Mononuclear cell (primary cell): ENCODE data around the gene FGD2. TPM values are rescaled to one million over a fixed set of nuclear protein-coding genes. Genes with fewer than 3 reads are reported as not detected.

Source experiments
- H3K27me3 ChIP-seq: 2 replicates; pipeline ENCODE4 v1.6.0; 2011; ENCODE audit warnings: low read length, control low read depth; ENCODE audit not compliant: insufficient read depth
- H3K4me1 ChIP-seq: 2 replicates; pipeline ENCODE4 v1.5.1; 2011; ENCODE audit warnings: mild to moderate bottlenecking, low read length, control low read depth; ENCODE audit not compliant: insufficient read depth
- H3K4me3 ChIP-seq: 2 replicates; pipeline ENCODE4 v1.5.1; 2011; ENCODE audit warnings: mild to moderate bottlenecking, low read length, moderate library complexity
- H3K9me3 ChIP-seq: 2 replicates; pipeline ENCODE4 v1.5.1; 2011; ENCODE audit warnings: low read depth, mild to moderate bottlenecking, control low read depth, low read length
- total RNA-seq: library from RNA; depleted of rRNA; stranded (reverse); fragments of >200 nt; gene quantifications from one replicate; pipeline ENCODE4 v1.2.3, GENCODE V29; 2012

The FGD2 gene
- total RNA-seq, 1 donor = 41.7 TPM

- Histone ChIP-seq H3K9me3 (no peaks in the 10 kb centered on the region), H3K4me3 (no peak overlapping the region), H3K27me3 (no peaks in the 10 kb centered on the region), H3K4me1 (peaks cover 22% of the 10 kb centered on the region)
These were observed 54.7 kb downstream of the FGD2 start for GRCh38 chr6:37060195-37060559.

- Histone ChIP-seq H3K4me1 (peaks cover 19% of the 10 kb centered on the region), H3K27me3 (no peaks in the 10 kb centered on the region), H3K4me3 (no peak overlapping the region), H3K9me3 (no peaks in the 10 kb centered on the region)
These were observed 55.8 kb downstream of the FGD2 start for GRCh38 chr6:37061157-37061804.

GRCh38 chr6:37062424-37062823 lies 57.0 kb downstream of the FGD2 start:
- H3K9me3 ChIP-seq = no peaks in the 10 kb centered on the region
- no peaks in the 10 kb centered on the region for H3K27me3 ChIP-seq
- peaks cover 19% of the 10 kb centered on the region for H3K4me1 ChIP-seq
- no peak overlapping the region for H3K4me3 ChIP-seq

- Histone ChIP-seq H3K27me3 (no peaks in the 10 kb centered on the region), H3K4me3 (no peak overlapping the region), H3K9me3 (no peaks in the 10 kb centered on the region), H3K4me1 (peaks cover 23% of the 10 kb centered on the region)
These were observed 63.2 kb downstream of the FGD2 start for GRCh38 chr6:37068356-37069270.

- Histone ChIP-seq H3K4me1 (peaks cover 23% of the 10 kb centered on the region), H3K4me3 (no peak overlapping the region), H3K27me3 (no peaks in the 10 kb centered on the region), H3K9me3 (no peaks in the 10 kb centered on the region)
These were observed 64.2 kb downstream of the FGD2 start for GRCh38 chr6:37069639-37070038.

GRCh38 chr6:37072526-37072925 lies 67.1 kb downstream of the FGD2 start:
- H3K4me1 ChIP-seq = peaks cover 23% of the 10 kb centered on the region
- H3K27me3 ChIP-seq = no peaks in the 10 kb centered on the region
- no peak overlapping the region for H3K4me3 ChIP-seq
- no peaks in the 10 kb centered on the region for H3K9me3 ChIP-seq

- Histone ChIP-seq H3K27me3 (no peaks in the 10 kb centered on the region), H3K4me3 (no peak overlapping the region), H3K4me1 (peaks cover 18% of the 10 kb centered on the region), H3K9me3 (no peaks in the 10 kb centered on the region)
These were observed 68.8 kb downstream of the FGD2 start for GRCh38 chr6:37074053-37074827.

GRCh38 chr6:37077191-37077904 lies 71.9 kb downstream of the FGD2 start:
- no peaks in the 10 kb centered on the region for H3K9me3 ChIP-seq
- peaks cover 11% of the 10 kb centered on the region for H3K4me1 ChIP-seq
- H3K4me3 ChIP-seq = no peak overlapping the region
- no peaks in the 10 kb centered on the region for H3K27me3 ChIP-seq

- Histone ChIP-seq H3K9me3 (no peaks in the 10 kb centered on the region), H3K27me3 (no peaks in the 10 kb centered on the region), H3K4me3 (no peak overlapping the region), H3K4me1 (peaks cover 11% of the 10 kb centered on the region)
These were observed 72.4 kb downstream of the FGD2 start for GRCh38 chr6:37077905-37078296.

Other genes with a start within 250 kb of the FGD2 start
- gene CPNE5, start 166.2 kb upstream of the FGD2 start, total RNA-seq = 6.9 TPM
- gene PPIL1, start 130.9 kb upstream of the FGD2 start, total RNA-seq = 5.0 TPM
- gene C6orf89, start 119.7 kb upstream of the FGD2 start, total RNA-seq = 25.8 TPM
- 3.6 TPM for gene PI16, start 50.9 kb upstream of the FGD2 start, total RNA-seq
- 176 TPM for gene MTCH1, start 19.5 kb upstream of the FGD2 start, total RNA-seq
- gene PIM1, start 164.5 kb downstream of the FGD2 start, total RNA-seq = 107 TPM